8988T (cell line): ENCODE data around the gene FBXO21.
A peak's percentile ranks its signal among the peaks of the same experiment; 100 is the strongest.
"Not testable (repeated sequence)": the region's sequence is repeated elsewhere in the genome, so short reads cannot be mapped to it uniquely, and the experiment has no call there.

Source experiments
- DNase-seq: peaks from one replicate; pipeline ENCODE4 v3.0.0; 2011

The FBXO21 gene

DNA sequence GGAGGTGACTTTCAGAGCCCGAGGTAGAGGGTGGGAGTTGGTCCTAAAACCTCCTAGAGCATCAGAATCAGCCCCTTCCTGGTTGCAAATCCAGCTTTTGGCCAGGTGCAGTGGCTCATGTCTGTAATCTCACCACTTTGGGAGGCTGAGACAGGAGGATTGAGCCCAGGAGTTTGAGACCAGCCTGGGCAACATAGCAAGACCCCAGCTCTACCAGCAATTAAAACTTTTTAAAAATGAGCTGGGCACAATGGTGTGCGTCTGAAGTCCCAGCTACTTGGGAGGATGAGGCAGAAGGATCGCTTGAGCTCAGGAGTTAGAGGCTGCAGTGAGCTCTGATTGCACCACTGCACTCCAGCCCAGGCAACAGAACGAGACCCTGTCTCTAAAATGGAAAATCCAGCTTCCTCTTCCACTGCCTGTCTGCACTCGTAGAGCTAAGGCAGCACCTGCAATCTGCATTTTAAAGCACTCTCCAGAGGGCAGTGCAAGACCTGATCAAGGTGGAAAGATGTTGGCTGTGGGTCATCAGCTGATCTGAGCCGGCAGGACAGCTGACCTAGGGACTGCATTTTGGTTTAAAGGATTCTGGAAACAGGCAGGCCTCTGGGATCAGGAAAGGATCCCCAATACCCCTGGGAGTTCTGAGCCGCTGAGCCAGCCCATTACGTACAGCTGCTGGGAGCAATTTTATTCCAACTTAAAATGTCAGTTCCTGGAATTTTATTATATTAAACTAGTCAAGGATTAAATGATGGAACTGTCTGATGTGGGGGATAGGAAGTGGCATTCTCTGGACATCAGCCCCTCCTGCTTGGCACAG is 89.2 kb downstream of the FBXO21 start:
- DNase-seq: no peak

DNA sequence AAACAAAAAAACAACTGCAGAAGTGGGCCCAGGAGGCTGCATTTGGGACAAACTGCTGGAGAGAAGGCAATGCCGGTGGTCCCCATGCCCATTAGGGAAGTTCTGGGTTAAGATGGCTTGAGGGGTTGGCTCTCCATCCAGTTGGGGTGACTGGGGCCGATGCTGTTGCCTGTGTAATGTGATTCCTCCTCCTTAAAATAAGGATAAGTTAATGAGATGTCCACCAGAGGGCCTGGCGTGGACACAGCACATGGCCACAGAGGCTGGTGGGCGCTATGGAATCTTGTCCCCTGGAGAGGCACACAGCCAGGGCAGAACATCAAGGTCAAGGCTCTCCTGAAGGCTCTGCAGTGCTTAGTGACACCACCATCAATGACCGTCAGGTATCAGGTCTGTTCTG is 90.0 kb downstream of the FBXO21 start:
- DNase-seq: peak; percentile 68

DNA sequence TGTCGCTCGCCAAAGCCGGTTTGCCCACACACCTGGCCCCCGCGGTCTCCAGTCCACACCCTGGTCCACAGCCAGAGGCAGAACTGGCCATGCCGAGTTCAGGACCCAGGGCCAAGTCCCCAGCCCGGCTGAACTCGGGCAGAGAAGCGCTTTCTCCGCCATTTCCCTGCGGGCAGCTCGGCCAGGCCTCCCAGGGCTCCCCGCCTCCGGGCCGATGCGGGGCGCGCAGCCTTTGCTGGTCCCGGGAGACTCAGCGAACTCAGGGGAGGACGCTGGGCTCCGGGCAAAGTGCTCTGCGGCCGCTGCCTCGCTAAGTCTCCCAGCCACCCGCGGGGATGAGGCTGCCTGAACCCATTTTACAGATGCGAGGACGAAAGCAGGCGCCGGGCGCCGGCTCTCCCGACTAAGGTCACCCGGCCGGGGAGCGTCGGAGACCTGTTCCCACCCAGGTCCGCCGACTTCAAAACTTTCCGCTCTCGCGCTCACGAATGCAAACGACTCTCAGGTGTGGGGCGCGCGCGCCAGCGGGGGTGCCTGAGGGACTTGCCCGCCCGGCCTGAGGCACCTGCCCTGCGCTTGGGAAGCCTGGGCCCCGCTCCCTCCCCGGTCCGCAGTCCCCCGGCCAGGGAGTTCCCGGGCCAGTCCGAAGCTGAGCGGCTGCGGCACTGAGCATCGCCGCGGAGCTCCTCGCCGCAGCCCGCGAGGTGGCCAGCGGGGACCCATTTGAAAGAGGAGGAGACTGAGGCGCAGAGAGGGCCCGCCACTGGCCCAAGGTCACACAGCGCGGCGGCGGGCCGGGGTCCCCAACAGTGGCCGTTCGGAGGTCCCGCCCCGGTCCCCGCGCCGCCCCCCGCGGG is 91.7 kb downstream of the FBXO21 start:
- no peak for DNase-seq

DNA sequence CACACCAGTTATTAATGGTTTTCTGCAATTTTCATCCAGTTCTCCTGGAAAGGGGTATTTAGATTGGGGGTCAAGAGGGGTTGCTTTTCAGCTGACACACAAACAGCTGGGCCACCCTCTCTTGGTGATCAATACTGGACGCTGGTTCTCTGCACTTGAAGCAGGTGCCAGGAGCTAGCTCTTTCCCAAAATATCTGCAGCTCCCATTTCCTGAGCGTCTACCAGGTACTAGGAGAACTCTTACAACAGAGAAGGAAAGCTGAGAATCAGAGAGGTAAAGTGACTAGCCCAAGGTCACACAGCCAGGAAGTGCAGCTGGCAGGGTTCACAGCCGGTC is 92.3 kb downstream of the FBXO21 start:
- DNase-seq: no peak

DNA sequence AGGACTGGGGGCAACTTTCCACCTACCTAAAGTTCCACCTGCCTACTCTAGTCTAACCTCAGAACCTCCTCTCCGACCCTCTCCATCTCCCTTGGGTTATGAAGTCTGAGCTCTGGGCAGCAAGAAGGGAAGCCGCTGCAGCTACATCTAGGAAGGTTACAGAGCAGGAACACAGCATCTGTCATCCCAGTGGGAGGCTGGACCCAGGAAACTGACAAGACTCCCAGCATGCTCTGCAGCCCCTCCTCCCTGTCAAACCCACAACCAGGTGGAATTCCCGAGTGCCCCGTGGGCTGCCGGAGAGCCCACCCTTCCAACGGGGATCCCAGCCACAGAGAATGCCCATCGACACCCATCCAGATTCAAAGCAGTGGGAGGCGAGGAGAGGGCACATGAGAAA is 93.1 kb downstream of the FBXO21 start:
- DNase-seq: no peak

DNA sequence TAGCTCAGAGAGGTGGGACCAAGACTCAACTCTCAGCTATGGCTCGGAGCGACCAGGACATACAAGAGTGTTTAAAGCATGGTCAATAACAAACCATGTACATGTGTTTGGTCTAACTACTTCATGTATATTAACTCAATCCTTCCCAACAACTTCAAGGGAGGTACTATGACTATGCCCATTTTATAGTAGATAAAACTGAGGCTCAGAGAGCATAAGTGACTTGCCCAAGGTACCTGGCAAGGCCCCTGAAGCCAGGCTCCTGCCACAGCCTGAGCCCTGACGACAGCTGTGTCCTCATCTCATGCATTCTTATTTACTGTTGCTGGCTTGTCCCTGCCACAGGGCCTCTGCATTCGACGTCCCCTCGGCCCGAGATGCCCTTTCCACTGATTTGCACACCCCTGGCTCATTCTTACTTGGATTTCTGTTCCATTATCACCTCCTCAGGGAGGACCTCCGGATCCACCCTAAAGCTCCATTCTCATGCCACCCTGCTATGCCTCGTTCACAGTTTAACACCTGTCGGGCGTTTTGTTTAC is 93.7 kb downstream of the FBXO21 start:
- no peak for DNase-seq

DNA sequence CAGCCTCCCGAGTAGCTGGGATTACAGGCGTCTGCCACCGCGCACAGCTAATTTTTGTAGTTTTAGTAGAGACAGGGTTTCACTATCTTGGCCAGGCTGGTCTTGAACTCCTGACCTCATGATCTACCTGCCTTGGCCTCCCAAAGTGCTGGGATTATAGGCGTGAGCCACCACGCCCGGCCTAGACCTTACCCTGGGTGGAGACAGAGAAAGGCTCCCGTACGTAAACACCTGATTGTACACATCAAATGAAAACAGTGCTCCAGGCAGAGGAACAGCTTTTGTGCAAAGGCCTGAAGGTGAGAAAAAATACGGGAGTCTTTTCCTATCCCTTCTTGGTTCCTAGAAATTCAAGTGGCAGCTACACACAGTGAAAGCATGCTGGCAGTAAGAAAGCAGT is 95.1 kb downstream of the FBXO21 start:
- DNase-seq: not testable (repeated sequence)

DNA sequence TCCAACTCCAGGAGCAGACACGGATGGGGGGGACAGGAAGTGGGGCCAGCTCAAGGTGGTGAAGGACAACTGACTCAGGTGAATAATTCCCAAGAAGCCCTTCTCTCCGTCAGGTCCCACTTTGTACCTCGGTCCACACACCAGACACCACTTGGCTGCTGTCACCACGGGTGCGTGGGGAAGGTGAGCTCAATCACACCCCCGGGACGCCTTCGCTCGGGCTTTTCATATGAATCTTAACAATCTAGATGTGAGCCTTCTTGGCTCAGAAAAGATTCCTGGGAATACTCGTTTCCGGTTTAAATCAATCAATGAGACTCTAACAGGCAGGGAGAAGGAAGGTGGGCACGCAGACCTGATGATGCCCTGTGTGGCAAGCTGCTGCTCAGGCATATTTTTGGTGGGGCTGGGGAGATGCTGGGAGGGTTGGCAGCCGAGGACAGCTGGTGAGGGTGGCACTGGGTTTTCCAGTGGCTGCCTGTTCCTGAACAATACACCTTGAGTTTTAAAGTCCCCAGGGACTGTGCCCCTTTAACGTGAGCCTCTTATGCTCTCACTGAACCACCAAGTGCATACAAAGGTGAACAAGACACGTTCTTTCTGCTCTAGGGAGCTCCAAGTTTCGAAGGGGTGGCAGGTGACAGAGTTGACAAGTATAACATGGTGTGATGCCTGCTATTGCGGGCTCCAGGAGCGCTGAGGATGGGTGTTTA is 96.2 kb downstream of the FBXO21 start:
- no peak for DNase-seq

DNA sequence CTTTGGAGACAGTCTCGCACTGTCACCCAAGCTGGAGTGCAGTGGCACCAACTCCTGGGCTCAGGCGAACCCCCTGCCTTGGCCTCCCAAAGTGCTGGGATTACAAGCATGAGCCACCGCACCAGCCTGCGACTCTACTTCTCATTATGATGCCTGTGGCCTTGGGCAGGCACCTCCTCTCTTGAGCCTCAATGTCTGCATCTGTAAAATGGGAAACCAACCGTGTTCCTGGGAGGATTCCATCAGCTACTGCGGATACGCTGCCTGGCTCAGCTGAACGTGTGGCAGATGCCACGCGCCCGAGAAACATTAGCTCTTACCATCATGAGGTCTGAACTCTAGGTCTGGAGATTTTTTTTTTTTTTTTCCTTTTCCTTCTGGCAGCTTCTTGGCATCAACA is 96.8 kb downstream of the FBXO21 start:
- DNase-seq: no peak

DNA sequence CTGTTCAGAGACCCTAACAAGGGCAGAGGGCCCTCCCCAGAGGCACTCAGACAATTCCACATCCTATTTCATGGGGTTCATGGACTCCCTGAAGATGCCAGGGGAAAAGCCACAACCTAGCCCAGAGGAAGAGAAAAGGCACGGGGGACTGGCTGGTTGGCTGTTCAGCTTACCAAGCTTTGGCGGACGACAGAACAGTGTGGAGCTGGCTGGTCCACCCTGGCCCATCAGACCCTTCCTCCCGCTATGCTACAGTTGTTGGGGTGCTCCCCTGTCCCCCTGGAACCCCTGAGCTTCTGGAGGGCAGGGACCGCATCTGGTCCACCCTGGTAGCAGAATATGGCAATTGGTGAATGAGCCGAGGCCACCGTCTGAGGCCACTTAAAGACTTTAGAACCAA is 97.4 kb downstream of the FBXO21 start:
- DNase-seq: no peak

DNA sequence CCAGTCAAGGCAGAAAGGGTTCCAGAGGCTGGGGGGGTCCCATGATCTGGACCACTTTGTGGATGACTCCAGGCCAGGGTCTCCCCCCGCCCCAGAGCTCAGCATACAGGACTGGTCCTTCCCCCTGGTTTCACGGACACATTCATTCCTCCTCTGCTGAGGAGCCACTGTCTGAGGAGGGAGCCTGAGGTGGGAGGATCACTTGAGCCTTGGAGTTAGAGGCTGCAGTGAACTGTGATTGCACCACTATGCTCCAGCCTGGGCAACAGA is 97.8 kb downstream of the FBXO21 start:
- DNase-seq: no peak
